NCI-H2081 (cell line): ENCODE data around the gene NRG3.

ENCODE experiments used
- DNase-seq, 2 experiments: peaks; one replicate each; lab custom pipeline; 2025; lab: John Stamatoyannopoulos, UW

NRG3 gene

GRCh38 chr10:82092111-82092510 is 217.1 kb downstream of the NRG3 start:
- no peak for DNase-seq

DNA sequence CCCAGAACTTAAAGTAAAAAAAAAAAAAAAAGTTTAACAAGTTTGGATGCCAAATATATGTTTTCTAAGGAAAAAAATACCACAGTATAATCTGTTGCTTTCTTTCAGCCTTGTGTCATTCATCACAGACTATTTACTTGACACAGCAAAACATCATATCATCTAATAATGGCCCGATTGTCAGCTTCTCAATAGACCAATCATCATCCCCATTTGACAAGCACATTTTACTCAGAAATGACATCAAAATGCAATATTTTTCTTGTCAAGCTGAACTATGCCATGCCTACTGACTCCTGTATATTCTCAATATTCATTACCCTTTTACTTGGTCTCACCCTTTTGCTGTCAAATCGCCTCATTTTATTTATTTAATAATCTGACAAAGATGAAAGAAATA is 249.7 kb downstream of the NRG3 start:
- no peak for DNase-seq

GRCh38 chr10:82128527-82128926 is 253.5 kb downstream of the NRG3 start:
- no peak for DNase-seq

- DNase-seq = no peak
These were observed 261.1 kb downstream of the NRG3 start for GRCh38 chr10:82136103-82136502.

DNA sequence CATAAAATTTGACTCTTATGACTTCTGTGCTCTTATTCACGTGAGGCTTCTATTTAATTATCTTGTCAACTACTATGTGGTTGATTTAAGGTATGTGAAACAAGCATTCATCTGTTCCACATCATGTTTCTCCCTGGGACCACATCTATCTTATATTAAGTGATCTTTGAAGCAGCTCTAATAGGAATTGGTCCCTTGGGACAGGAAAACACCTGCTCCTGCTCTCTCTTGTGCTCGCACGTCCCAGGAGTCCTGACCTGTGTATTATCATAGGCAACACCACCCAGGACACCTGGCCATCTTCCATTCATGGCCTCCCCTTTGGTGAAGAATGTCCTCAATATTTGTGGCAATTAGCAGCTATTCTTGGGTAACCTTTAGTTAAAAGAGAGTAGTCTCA is 269.2 kb downstream of the NRG3 start:
- no peak for DNase-seq

GRCh38 chr10:82148764-82149163 is 273.8 kb downstream of the NRG3 start:
- no peak for DNase-seq

DNA sequence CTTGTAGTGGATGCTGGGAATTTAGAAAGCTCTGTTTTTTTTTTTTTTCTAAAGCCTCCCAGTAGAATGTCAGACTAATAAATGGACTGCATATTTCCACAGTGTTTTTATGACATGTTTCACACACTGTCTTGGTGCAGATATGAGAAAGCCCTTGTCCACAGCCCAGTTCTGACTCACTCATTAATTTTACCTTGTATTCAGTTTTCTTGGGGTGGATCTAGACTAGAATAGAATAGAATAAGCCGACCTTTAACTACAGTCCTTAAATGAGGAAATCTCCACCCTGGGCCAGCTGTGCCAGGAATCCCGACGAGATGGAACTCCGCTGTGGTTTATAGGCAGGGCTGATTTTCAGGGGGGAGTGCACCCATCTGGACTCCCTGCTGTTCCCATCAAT is 274.7 kb downstream of the NRG3 start:
- no peak for DNase-seq

- peak; percentile 51 to 52 for DNase-seq
These were observed 275.3 kb downstream of the NRG3 start for GRCh38 chr10:82150123-82150900.

DNA sequence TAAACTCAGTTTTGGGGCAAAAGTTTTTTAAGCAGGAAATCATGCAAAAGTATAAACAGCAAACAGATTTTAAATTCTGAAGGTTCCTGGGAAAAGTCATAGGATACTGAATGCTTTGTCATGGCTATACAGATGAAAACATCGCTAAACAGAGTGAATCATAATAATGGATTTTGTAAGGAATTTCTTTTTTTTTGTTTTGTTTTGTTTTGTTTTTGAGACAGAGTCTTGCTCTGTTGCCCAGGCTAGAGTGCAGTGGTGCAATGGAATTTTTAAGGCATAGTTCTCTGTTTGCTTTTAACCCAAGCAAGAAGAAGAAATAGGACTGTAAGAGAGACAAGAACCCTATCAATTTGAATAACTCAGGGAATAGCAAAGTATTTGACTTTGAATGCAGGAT is 285.3 kb downstream of the NRG3 start:
- no peak for DNase-seq

- DNase-seq = no peak
These were observed 286.3 kb downstream of the NRG3 start for GRCh38 chr10:82161264-82161663.

- no peak for DNase-seq
These were observed 287.7 kb downstream of the NRG3 start for GRCh38 chr10:82162549-82163195.

DNA sequence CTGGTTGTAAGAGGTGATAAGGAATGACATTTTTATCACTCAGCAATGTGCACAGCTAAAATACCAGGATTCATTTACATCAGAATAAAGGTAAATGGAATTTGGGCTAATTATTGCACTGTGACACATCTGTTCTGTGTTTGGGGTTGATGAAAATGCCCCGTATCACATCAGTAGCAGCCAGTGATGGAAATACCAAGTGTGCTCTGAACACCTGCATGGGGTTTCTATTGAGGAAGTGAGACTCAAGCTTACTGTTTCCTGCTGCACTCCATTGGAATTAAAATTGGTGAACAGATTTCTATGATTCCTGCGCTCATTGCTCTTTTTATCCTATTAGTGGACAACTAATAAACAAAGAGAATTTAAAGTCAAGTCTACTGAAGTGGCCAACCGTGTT is 296.9 kb downstream of the NRG3 start:
- DNase-seq = no peak

- no peak for DNase-seq
These were observed 301.6 kb downstream of the NRG3 start for GRCh38 chr10:82176587-82176986.

DNA sequence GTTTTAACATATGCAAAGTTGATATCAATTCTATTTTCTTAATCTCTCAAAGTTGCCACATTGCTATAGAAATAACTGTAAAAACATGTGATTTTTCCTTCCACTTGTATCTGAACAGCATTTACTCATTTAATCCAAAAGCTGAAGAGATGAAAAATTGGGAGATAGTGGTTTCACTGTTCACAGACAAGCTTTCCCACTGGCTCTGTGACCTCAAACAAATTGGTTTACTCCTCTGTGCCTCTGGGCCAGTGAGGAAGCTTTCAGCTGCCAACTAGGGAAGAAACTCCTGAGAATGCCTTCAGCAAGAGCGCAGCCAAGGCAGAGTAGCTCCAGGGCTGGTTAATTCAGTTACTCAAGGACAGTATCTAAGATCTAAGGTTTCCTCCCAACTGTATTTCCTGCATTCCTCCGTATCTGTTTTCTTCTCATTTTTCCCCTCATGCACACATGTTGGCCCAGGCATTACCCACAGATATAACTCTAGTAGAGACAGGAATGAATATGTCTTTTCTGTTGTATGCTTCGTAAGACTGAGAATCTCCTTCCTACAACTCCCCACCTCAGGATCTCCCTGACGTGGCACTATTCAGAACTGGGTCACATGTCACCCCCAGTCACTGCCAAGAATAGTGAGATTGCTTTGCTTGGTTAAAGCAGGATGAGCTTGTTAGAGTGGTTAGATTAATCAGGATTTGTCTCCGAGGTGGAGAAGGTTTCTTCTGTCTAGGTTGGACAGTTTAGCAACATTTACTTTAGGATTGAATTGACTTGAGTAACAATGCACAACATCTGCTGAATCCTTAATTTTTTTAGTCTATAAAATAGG is 315.7 kb downstream of the NRG3 start:
- DNase-seq = no peak

GRCh38 chr10:82191653-82192052 is 316.7 kb downstream of the NRG3 start:
- no peak for DNase-seq

DNA sequence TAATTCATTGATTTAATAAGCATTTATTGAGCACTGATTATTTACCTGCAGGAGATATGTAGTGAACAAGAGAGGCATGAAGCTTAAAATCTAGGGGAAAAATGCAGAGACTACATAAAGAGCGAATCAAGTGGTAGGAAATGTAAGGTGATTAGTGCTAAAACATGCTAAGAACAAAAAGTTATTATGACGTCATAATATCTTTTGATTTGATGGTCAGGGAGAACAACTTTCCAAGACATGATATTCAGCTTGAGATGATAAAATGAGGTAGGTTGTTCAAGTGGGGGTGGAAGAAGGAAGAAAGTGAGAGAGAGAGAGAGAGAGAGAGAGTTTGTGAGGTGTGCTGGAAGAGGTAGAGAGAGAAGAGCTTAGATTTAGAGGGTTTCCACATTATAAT is 317.7 kb downstream of the NRG3 start:
- DNase-seq = no peak

DNA sequence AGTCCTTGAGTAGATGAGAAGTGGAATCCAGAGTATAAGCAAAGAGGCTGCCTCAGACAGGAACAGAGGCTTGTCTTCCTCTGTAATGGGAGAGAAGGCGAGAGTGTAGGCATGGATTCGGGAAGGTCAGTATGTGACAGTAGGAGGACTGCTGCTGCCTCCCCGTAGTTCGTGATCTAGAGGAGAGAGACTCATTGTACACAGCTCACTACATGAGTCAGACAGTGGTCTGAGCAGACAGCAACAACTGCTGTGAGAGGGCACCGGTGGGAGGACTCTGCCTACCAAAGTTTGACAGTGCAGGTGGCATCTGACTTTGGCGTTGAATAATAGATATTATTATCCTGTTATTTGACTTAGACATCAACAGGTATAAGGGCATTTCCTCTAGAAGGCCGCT is 319.4 kb downstream of the NRG3 start:
- DNase-seq = no peak

- no peak for DNase-seq
These were observed 331.8 kb downstream of the NRG3 start for GRCh38 chr10:82206831-82207230.

DNA sequence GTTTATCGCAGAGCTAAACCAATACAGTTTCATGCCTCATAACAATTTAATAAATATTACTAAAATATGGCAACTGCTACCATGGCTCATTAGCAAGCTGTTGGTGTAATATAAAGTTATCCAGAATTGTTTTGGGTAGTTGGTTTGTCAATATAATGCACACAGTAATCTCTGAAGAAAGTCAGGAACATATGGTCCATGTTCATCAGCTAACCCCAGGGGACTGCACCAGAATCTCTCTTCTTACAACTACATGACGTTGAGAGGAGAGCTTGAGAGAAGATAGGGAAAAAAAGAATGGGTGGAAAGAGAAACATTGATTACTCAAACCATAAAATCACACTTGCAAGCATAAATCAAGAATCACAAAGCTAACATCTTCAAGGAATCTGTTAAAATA is 333.7 kb downstream of the NRG3 start:
- no peak for DNase-seq

- DNase-seq = no peak
These were observed 335.3 kb downstream of the NRG3 start for GRCh38 chr10:82210331-82210730.

DNA sequence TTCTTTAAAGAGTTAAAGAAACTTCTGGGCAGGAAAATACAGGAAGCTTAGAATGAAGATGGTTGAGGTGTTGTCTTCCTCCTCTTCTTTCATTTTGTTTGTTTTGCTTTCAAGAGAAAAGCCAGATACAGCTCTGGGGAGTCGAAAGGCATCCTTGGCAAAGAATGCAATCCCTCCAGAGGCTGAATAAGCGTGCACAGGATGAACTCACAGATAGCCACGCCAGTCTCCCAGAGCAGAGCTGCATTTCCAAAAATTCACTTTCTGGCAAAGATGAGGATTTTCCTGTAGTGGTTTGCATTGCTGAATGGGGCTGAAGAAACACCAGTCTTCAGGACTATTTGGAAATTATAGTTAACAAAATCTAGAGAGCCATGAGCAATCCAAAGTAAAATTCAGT is 336.4 kb downstream of the NRG3 start:
- no peak for DNase-seq

DNA sequence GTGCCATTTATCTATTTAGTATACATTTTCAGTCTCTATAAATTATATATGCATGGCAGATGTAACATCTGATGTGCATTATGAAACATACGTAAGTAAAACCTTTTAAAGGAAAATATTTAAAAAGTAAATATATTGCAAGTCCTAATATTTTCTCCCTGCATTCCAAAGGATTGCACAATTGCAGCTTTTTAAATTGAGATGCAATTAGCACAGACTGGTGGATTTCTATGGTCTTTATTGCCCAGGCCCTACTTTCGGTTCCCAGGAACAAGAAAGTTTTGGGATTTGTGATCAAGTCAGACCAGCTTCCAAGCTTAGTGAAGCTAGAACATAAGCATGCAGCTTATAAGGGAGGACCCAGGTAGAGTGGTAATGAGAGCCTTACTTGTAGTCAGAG is 337.8 kb downstream of the NRG3 start:
- no peak for DNase-seq

DNA sequence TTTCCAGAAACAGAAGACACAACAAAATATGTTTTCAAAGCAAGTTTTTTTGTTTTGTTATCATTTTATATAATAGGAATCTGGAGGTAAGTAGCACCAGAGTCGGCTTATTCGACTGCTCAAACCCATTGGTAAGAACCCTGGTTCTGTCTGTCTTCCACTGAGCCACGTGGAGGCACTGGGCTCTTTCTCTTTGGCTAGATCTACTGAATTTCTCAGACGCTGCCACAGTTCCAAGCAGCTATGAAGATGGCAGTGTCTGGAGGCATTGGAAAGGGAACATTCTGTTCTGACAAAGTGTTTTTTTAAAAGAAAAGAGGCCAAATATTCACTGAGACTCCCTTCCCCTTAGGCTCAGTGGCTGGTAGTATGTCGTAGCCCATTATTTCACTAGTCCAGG is 338.8 kb downstream of the NRG3 start:
- no peak for DNase-seq
